Heart left ventricle (tissue), 13 donors: ENCODE results near the gene EIF2D.

ENCODE experiments used
- POLR2A ChIP-seq, 2 donors: fragments of 450-650 bp; IDR thresholded peaks; one replicate each; pipeline ENCODE4 v1.6.1; 2017; ENCODE audit warnings: antibody characterized with exemption in 2 of 2, mild to moderate bottlenecking in 2 of 2, moderate library complexity in 2 of 2
- TF ChIP-seq, protein P1 (sequence below), 12 donors: fragments of 200-600 bp; sonication (generic) in 4 of 12; IDR thresholded peaks; one replicate each; pipeline versions ENCODE4 v1.5.0 to v1.8.0; 2018 to 2022; ENCODE audit warnings: antibody characterized with exemption in 12 of 12, mild to moderate bottlenecking in 5 of 12
- donor health status: ischemic (EF 13 %, LVEDD 7.1; RV severe dilation, severe dysfunction).
- donor health status: DM: no; HTN: yes; CAD: no.
- donor health status: DM: no; HTN: no; CAD: no.
- donor health status: ischemic (EF 25% LVEDD 6.9; RV normal size, moderate dysfunction).
- donor health status: ischemic (EF 25% LVEDD 5.7; RV mildly dilated, moderate dysfunction).
- donor health status: ischemic (EF 35%, LVEDD 5.7; RV mildly dilated, moderate dysfunction).
- donor health status: nonischemic (EF 11% LVEDD 7.7; RV severe dilation, severe dysfunction).
- donor health status: DM: yes; HTN: yes; CAD: no.
- donor health status: PGD.
- donor health status: ischemic (EF 29% LVEDD 5.4; RV normal size, mild dysfunction).
- donor health status: nonischemic (EF 23%, LVEDD 6.1; RV moderate dilation, normal function).

DNA sequence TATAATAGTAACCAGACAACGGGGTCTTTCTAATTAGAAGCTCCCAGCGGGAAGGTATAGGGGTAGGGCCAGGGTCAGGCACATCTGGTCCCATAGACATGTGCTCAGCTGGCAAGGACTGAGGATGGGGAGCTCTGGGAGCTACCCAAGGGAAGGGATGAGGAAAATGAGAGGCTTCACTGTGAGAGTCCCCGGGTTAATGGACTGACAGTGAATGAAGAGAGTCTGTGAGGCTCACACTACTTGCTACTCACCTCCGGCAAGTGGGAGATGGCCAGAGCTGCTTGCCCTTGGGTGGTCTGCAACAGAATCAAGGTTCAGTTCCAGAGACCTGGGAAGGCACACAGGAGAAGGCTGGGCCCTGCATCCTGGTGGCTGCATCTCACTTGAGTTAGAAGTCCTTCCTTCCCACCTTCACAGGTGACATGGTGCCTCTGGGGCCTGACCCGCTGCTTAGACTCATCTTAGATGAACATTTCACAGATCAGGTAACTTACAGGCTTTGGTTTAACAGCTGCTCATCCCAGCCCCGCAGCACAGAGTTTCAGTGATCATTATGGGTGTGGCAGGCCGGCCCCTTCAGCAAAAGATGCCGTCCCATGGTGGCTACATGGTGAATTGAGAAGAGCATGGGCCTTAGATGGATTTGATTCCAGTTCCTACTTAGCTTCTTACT, 31.7 kb downstream of the EIF2D start:
- TF ChIP-seq, protein P1, sequence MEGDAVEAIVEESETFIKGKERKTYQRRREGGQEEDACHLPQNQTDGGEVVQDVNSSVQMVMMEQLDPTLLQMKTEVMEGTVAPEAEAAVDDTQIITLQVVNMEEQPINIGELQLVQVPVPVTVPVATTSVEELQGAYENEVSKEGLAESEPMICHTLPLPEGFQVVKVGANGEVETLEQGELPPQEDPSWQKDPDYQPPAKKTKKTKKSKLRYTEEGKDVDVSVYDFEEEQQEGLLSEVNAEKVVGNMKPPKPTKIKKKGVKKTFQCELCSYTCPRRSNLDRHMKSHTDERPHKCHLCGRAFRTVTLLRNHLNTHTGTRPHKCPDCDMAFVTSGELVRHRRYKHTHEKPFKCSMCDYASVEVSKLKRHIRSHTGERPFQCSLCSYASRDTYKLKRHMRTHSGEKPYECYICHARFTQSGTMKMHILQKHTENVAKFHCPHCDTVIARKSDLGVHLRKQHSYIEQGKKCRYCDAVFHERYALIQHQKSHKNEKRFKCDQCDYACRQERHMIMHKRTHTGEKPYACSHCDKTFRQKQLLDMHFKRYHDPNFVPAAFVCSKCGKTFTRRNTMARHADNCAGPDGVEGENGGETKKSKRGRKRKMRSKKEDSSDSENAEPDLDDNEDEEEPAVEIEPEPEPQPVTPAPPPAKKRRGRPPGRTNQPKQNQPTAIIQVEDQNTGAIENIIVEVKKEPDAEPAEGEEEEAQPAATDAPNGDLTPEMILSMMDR (IDR thresholded peaks at IDR 0.05), result no peak
- TF ChIP-seq POLR2A (IDR thresholded peaks at IDR 0.05), result no peak
